HG02798 (cell line): ENCODE results near the gene LATS2.

Experiments used
- ATAC-seq: cut with Tn5 transposase; IDR thresholded peaks from one replicate; pipeline ENCODE4 v1.9.1; 2021; ENCODE audit warnings: mild to moderate bottlenecking; ENCODE audit not compliant: unreplicated experiment, poor library complexity

LATS2 gene

GRCh38 chr13:21048901-21049698 lies 12.3 kb downstream of the LATS2 start:
- no peak for ATAC-seq

- no peak for ATAC-seq
Measured at GRCh38 chr13:21047591-21048282, 13.6 kb downstream of the LATS2 start.

- ATAC-seq = no peak
Measured at GRCh38 chr13:21047087-21047486, 14.3 kb downstream of the LATS2 start.

GRCh38 chr13:21046203-21046602 lies 15.2 kb downstream of the LATS2 start:
- no peak for ATAC-seq

- no peak for ATAC-seq
Measured at GRCh38 chr13:21045100-21045499, 16.3 kb downstream of the LATS2 start.

GRCh38 chr13:21043898-21044297 lies 17.5 kb downstream of the LATS2 start:
- no peak for ATAC-seq

GRCh38 chr13:21040120-21040826 lies 21.1 kb downstream of the LATS2 start:
- no peak for ATAC-seq

- no peak for ATAC-seq
Measured at GRCh38 chr13:21039097-21039800, 22.1 kb downstream of the LATS2 start.

- ATAC-seq = no peak
Measured at GRCh38 chr13:21037656-21038055, 23.7 kb downstream of the LATS2 start.

GRCh38 chr13:21035498-21035897 lies 25.9 kb downstream of the LATS2 start:
- no peak for ATAC-seq

GRCh38 chr13:21034603-21035191 lies 26.7 kb downstream of the LATS2 start:
- ATAC-seq = no peak

GRCh38 chr13:21033856-21034602 lies 27.4 kb downstream of the LATS2 start:
- ATAC-seq = no peak

GRCh38 chr13:21033212-21033840 lies 28.1 kb downstream of the LATS2 start:
- ATAC-seq = no peak

- ATAC-seq = no peak
Measured at GRCh38 chr13:21032656-21033055, 28.7 kb downstream of the LATS2 start.

GRCh38 chr13:21031594-21032275 lies 29.7 kb downstream of the LATS2 start:
- ATAC-seq = no peak

GRCh38 chr13:21025539-21025938 lies 35.8 kb downstream of the LATS2 start:
- ATAC-seq = no peak

- ATAC-seq = no peak
Measured at GRCh38 chr13:21022056-21022979, 39.1 kb downstream of the LATS2 start.
